ENCODE measurements around the gene INTS1.
A peak's percentile ranks its signal among the peaks of the same experiment; 100 is the strongest.
"Not testable (repeated sequence)": the region's sequence is repeated elsewhere in the genome, so short reads cannot be mapped to it uniquely, and the experiment has no call there.

The INTS1 gene

DNA sequence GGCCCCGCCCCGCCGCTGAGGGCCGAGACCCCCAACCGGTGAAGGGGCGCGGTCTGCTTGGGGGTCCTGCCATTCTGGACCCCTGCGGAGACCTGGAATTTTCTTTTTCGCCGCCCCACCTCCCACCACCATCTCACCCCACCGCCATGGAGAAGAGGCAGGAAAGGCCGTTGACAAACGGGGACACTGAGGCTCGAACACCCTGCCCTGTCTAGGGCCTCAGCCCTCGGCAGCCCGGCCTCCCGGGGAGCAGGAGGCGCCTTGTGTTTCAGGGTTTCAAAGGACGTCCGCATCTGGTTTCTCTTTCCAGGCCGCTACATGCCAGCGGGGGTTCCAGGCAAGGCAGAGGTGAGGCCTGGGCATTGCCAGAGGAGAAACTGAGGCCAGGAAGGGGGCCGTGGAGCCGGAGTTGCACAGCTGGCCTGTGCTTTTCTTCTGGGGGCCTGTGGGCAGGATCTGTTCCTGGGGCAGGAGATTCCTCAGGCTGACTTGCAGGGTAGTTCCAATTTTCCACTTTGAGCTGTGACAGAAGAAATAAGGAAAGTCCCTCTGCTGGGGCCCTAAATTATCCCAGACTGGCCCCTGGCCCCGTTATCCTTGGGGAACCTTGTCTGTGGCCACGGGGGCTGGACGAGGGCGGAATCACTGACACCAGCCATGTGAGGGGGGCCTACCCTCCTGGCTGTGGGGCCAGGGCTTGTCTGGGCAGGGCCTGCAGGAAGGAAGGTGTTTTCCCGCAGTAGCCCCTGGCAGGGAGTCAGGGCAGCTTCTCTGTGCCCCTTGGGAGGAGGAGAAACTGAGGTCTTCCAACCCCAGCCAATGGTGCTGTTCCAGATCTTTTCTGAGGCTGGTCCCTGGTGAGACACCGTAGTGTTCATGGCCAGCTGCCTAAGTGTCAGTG is 44.0 kb downstream of the INTS1 start:
- DNase-seq, result no peak

DNA sequence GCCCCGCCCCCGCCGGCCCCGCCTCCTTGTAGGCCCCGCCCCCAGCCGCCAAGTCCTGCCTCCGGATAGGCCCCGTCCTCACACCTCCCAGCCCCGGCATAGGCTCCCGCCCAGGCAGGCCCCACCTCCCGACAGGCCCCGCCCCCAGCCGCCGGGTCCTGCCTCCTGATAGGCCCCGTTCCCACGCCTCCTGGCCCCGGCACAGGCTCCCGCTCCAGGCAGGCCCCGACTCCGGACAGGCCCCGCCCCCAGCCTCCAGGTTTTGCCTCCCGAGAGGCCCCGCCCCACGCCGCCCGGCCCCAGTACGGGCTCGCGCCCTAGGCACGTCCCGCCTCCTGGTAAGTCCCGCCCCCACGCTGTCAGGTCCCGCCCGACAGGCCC is 44.7 kb downstream of the INTS1 start:
- peak; percentile 93 to 99 for DNase-seq

DNA sequence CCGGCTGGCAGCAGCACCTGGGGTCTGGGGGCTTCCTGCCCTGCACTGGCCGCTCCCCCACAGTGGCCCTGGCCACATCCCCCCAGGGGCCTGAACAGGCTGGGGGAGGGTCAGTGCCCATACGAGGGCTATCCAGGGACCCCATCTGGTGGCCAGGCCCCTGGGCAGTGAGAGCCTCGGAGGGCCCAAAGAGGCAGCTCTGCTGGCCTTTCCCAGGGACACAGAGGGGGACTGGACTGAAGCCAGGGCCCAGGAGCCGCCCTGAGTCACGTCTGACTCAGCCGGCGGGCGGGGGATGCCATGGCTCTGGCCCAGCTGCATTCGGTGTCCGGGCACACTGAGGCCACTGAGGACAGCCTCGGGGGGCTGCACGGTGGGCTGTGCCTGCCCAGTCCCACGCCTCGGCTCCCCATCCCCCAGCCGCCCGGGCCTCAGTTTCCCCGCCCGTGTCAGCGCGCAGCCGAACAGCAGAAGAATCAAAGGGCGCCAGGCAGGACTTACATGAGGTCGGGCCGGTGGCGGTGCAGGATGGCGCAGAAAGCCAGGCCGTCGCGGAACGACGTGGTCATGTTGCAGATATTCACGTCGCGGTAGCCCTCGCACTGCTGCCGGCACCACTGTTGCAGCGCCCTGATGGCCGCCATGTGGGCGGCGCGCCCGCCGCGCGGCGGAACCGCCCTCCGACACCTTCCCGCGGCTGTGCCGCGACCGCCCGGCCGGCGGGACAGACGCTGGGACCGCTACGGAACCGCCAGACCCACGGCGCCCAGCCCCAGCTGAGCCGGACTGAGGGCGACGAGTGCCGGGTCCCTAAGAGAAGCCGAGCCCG is 45.3 kb downstream of the INTS1 start, which contains the start of gene MICALL2:
Gene MICALL2 (minus strand): TSS at position 788 of the 829 bp plus-strand sequence. CDS start 144 bp downstream, at position 644.
- DNase-seq, result peak in 1 of 2 experiments; percentile 43

DNA sequence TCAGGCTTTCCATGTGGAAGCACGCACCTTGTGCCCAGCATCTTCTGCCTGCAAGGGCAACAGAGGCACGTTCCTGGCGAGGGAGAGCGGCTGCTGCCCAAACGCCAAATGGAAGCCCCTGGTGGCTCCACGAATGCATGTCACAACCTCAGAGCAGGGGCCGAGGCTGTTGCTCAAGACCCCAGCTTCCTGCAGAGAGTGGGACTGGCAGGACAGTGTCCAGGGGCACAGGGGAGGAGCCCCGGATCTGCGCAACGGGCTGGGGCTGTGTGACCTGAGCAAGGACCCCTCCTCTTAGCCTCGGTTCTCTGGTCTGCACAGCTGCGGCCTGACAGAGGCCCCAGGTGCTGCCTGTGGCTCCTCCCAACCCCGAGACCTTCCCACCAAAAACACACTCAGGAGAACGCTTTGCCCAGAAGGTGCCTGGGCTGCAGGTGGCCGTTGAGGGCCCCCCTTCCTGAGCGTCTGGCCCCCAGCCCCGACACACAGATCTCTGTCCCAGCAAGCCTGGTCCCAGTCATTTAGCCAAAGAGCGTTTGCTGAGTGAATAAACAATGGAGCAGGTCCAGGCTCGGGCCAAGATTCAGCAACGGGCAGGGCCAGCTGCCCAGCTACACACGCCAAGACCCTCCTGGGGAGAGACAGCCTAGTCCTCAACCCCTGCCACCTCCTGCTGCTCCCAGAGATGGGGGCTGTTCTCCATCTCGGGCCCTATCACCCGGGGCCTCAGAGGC is 46.1 kb downstream of the INTS1 start:
- no peak for DNase-seq

DNA sequence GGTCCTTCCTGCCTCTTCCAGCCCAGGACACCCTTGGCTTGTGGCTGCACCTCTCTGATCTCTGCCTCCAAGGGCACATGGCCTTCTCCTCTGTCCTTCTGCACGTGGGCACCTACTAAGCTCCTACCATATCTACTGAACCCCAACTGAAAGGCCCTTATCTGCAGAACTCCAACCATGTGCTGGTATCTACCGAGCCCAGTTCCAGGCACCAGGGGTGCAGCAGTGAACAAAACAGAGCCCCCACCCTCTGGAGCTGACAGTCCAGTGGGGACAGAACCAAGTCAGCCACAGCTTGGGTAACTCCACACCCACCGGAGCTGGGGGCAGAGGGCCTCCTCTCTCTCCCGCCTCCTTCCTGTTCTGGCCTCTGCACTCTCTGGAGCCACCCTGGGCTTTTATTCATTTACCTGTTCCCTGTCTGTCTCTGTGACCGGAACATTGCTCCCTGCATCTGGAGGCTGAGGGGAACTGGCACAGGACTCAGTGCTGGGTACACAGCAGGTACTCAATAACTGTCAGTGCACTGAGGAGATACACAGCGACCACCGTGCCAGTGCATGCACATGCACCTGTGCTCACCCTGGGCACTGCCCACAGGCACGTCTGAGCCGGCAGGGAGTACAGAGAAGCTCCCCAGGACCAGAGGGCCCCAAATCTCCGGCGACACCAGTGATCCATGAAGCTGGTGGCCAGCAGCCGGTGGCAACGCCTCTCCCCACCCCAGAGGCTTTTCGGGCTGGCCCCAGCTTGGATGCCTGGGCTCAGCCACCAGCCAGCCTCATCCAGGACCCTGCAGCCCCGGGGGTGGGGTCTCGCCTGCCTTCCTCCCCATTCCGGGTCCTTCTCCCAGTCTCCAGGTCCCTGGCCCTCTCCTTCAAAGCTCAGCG is 46.9 kb downstream of the INTS1 start:
- no peak for DNase-seq

DNA sequence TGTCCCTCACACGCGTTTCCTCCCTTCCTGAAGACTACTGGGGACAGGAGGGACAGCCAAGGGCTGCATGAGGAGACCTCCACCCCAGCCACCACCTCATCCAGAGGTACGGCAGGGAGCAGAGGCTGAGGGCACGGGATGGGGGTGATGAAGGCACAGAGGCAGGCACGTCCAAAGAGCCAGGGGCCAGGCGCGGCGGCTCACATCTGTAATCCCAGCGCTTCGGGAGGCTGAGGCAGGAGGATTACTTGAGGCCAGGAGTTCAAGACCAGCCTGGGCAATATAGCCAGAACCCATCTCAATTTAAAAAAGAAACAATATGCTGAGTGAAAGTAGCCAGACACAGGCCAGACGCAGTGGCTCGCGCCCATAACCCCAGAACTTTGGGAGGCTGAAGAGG is 48.2 kb downstream of the INTS1 start:
- DNase-seq, result no peak

DNA sequence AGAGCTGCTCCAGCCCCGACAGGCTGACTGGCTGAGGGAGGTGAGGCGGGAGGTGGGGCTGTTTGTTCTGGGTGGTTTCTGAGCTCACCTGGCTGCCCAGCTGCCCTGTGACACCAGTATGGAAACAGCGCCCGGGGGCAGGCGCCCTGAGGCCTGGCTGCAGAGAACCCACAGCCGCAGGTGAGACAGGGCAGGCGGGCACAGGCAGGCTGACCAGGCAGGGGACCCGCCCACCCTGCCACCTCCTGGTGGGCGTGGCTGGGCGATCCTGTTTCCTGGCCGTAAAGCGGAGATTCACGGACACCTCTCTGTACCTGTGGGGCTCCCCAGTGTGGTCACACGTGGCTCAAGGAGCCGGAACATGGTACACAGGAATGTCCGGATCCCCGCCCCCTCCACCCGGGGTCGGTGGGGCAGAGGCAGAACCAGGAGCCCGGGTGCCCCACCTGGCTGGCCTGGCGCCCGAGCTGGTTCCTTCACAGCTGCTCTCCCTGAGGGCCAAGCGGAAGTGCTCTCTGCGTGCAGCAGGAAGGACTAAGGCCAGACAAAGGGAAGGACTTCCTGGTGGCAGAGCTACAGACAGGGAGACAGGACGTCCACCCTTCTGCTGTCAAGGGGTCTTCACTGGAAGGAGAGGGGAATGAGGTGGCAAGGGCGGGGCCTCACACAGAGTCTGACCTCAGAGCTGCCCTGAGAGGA is 48.8 kb downstream of the INTS1 start:
- DNase-seq, result peak; percentile 48 to 73

DNA sequence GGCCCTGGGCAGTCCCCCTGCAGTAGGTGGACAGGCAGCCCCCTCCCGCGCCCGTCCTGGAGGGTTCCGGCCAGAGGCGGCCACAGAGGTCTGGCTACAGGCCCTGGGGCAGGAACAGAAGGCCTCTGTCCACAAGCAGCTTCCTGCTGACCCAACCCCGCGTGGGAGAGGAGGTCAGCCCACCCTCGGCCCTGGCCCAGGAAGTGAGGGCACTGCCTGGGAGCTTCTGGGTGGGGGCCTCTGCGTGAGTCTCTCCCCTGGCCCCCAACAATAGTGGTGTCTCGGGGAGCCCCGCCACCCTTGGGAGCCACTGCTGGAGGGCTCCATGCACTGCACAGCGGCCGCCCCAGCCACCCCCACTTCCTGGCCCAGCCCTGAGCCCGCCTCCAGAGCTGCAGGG is 49.6 kb downstream of the INTS1 start:
- DNase-seq, result no peak

DNA sequence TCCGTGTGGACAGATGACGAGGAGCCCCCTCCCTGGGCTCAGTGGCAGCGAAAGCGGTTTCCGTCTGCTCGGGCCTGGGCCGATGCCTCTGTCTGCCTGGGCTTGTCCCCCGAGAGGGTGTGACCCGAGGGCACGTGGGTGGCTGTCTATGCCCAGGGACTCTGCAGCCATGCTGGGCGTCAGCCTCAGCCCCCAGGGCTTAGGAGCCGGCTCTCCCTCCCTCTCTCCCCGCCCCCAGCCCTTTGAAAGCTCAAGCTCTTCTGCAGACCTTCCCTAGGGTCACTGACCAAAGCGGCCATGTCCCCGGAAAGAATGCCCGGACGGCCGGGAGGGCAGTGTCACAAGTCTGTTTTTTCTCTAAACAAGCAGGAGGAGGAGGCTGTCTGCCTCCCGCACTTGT is 52.0 kb downstream of the INTS1 start:
- DNase-seq, result no peak

DNA sequence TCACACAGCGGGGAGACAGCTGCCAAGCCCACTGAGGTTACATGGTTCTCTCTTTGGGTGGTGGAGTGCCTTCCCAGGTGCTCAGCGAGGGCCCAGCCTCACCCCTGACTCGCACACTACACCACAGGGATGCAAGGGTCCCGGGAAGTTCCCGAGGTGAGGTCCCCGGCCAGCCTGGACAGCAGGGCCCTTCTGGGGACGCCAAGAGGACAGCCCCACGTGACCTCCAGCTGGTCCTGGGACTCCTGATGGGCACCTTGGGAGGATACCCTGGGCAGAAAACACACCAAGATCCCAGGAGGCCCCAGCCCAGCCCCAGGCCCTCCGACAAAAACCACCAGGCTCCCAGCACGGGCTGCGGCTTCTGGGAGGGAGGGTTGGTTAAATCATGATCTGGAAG is 53.2 kb downstream of the INTS1 start:
- DNase-seq, result no peak

DNA sequence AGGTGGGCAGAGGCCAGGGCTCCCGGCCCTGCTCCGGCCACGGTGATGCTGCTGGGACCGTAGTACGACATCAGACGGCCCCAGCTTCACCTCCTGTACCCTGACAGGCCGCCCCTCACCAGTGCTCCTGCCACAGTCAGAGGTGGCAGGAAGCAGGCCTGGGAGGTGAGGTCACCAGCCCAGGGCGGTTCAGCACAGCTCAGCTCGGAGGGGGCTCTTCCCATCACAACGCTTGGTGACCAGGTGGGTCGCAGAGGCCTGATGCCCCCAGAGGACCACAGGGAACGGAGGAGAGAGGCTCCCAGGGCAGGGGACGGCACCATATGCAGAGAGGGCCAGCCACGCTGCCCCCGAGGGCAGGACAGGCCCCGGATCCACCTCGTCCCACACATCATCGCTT is 53.8 kb downstream of the INTS1 start:
- no peak for DNase-seq

DNA sequence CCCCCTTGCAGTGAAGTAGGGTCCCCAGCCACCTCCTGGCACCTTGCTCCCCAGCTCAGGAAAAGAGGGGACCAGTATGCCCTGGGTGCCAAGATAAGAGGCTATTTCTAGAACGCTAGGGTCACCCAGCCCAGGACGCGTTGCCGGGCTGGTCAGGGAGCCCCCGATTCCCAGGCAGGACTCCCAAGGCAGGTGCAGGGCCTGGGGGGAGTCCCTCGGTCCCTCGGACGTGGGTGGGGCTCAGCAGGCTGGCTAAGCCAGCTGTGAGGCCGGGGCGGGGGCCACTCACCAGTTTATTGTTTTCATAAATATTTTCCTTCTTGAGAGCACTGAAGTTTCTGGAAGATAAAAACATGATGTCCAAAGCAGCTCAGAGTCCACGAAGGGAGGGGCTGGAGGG is 54.2 kb downstream of the INTS1 start:
- DNase-seq, result no peak

DNA sequence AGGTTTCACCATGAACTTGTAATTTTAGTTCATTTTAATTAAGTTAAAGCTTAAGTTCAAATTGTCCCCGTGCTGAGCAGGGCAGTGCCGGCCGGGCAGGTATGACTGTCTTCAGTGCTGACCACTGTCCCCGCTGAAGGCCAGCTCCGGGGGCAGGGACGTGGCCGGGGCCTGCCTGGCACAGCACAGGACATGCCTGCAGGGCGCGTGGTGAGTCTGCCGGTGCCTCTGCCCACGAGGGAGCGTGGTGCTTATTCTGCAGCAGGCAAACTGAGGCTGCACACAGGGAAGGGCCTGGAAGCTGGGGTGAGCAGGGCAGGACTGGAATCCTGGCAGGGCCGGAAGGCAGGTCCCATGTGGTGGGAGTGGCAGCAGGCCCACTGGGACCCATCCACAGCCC is 54.7 kb downstream of the INTS1 start:
- DNase-seq, result no peak

DNA sequence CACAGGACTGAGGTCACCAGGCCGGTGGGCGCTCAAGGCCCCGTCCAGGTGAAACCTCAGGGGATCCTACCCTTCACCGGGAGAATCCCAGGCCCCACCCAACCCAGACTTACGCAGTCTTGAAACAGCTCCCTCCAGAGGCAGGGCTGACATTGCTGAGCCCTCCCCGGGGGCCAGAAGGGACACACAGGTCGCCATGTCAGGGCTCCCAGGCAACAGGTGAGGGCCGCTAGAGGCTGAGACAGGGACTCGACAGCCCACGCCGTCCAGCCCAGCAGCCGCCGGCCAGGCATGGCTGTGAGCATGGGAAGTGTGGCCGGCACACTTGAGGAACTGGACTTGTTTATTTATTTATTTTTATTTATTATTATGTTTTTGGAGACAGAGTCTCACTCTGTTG is 55.2 kb downstream of the INTS1 start:
- no peak for DNase-seq

DNA sequence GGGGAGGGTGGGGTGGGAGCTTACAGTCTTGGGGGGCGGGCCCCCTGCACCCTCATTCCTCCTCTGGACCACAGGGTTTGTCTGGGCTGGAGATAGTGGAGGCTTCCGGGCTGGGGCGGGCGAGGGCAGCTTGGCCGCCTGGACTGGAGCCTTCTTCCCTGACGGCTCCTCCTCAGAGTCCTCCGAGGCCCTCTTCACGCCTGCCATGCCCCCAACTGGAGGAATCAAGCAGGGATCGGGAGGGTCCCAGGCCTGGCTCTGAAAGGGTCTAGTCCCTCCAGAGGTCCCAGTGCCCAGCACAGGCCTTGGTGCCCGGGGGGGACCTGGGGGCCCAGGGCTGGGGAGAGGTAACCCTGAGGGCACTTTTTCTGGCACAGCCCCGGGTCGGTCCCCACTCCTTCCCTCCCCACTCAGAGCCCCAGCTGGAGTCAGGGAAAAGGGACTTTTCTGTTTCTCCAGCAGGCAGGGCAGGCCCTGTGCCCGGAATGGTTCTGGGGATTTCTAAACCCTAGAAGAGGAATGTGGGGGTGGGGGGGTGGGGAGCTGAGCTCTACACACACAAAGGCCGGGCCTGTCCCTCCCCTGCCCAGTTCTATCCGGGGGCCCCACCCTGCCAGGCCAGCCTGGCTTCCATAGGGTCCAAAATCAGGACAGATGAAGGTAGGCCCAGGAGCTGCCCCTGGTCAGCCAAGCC is 56.5 kb downstream of the INTS1 start:
- DNase-seq, result no peak

DNA sequence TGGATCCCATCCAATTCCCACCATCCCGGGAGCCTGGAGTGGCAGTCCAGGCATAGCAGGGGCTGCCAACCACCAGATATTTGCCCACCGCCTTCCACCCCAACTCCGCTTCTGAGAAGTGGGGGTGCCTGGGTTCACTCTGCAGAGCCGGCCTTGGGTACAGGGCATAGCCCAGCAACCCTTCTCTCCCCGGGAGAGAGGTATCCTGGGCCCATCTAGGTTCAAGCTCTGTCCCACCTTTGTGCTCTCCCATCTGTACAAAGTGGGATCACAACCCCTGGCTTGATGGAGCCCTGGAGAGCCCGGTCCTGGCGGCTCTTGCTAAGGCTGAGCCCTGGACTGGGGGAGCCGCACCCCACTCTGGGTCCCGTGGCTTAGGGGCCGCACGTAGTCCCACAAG is 57.1 kb downstream of the INTS1 start:
- DNase-seq, result no peak

DNA sequence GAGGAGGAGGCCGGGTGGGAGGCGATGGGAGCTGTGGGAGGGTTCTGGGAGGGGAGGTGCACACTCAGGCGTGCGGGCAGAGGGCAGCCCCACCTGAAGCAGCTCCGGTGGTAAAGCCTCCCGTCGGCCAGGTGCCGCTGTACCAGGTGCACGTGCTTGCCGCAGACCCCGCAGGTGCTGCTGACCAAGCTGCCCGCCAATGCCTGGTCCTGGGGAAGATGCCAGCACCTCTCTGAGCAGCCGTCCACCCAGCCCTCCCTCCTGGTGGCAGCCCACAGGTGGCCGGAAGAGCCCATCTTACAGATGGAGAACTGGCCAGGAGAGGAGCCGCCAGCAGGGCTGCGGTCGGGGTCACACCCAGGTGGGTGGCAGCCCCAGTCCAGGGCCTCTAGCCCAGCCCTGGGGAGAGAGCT is 57.6 kb downstream of the INTS1 start:
- no peak for DNase-seq

DNA sequence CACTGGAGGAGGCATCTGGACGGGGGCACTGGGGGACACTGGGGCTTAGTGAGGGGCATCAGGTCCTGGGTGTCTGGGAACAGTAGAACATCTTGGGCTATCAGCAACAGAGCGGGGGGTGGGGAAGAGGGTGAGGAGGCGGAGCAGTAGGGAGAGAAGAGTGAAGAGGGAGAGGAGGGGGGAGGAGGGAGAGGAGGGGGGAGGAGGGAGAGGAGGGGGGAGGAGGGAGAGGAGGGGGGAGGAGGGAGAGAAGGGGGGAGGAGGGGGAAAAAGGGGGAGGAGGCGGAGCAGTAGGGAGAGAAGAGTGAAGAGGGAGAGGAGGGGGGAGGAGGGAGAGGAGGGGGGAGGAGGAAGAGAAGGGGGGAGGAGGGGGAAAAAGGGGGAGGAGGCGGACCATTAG is 58.2 kb downstream of the INTS1 start:
- not testable (repeated sequence) for DNase-seq

DNA sequence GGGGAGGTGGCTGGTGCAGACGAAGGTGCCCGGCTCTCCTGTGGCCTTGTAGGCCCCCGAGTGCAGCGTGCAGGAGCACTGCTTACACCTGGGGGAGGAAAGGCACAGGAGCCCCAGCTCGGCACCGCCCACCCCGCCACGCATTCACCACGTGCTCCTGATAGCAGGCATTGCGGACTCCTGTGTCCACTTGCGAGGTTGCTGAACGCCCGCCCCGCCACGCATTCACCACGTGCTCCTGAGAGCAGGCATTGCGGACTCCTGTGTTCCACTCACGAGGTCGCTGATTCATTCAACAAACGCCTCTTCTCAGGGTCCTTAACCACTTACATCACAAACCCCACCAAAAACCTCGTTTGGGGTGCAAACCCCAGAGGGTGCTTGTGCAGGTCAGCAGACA is 58.8 kb downstream of the INTS1 start:
- DNase-seq, result no peak

DNA sequence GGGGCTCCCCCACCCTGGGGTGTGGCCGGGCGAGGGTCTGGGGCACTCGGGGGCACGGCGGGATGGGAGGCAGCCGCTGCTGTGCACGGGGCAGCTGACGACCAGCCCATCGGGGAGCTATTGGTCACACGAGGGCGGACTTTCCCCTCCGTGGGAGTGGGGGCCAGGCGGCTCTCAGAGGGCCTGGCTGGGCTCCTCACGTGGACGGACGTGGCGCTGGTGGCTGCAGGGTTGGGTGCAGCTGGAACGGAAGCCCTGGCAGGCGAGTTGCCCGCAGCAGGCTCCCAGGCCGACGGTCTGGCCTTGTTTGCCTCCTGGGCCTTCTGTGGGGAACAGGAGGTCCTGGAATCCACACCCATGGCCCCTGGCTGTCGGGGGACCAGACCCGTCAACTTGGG is 59.3 kb downstream of the INTS1 start:
- no peak for DNase-seq
